HS-5 (cell line): Measurements from ENCODE around the gene EPB41L3.
"Not testable (repeated sequence)": the region's sequence is repeated elsewhere in the genome, so short reads cannot be mapped to it uniquely, and the experiment has no call there.

ENCODE experiments used
- DNase-seq: peaks from one replicate; pipeline ENCODE4 v3.0.0-alpha.2; 2012; ENCODE audit warnings: low read depth

EPB41L3 gene

DNA sequence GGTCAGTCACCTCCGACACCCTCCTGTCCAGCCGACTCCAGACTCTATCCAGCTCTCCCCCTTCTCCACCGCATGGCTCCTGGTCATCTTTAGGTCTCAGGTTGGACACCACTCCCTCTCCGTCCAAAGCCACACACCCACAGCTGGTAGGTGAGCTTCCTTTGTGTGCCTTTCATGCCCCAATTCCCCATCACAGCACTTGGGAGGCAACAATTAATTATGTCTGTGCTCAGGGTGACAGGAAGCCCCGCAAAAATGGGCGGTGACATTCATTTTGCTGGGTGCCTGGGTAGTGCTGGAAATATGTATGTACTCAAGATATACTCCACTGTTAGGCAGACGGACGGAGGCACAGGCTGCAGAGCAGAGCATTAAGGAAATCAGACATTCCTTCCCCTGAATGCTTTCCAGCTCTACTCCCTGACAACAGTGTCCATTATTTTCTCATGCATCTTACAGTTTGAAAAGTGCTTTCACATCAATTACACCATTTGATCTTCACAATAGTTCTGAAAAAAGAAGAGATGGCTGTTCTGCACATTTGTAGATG, 13.1 kb downstream of the EPB41L3 start:
- DNase-seq, result no peak

GRCh38 chr18:5529471-5529870, 14.3 kb downstream of the EPB41L3 start:
- DNase-seq, result no peak

GRCh38 chr18:5527603-5528002, 16.2 kb downstream of the EPB41L3 start:
- peak; percentile 78 for DNase-seq

DNA sequence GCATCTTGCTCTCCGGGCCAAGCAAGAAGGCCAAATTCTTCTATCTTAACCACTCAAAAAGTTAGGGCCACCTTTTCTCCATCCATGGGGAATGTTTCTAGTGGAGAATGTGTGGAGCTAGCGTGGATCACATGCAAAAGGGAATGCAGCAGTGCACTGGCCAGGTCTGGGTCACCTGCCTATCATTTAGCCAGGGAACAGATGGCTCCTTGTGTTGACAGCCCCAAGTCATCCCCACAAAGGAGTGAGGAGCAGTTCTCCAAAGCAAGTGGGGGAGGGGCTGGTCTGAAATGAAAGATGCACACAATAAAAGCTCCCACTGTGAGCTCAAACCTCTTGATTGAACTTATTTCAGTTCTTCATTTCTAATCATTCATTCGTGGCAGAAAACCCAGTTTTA, 19.1 kb downstream of the EPB41L3 start:
- no peak for DNase-seq

DNA sequence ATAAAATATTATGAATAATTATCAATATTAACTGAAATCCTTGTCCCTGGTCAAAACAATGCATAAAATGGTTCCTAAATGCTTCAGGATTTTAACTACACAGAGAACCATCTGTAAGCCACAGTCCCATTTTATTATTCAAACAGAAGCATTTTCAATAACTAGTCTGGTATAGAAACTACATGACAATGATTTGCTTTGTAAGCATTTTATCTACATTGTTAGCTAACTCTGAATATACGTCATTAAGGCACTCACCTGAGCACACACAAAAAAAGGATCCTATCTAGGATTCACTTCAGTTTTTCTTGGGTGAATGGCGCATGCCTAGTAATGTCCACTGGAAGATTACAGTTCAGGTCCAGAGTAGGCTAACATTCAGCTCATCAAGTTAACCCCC, 22.8 kb downstream of the EPB41L3 start:
- DNase-seq, result no peak

DNA sequence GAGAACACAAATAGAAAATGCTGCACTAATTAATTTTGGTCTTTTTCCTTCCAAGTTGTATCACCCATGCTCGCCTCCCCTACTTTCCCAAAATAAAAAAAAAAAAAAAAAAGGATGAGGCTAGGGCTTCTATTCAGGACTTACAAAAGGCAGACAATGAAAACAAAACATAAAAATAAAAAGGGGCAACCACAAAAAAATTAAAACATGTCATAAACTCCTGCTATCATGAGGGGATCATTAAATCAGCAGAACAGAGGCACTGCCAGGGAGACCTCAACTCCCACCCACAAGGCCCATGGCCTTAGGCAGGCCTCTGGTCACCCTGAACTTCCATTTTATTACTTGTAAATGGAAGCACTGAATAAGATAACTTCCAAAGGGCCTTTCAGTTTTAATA, 23.3 kb downstream of the EPB41L3 start:
- no peak for DNase-seq

GRCh38 chr18:5519448-5520298, 24.1 kb downstream of the EPB41L3 start:
- DNase-seq, result no peak

DNA sequence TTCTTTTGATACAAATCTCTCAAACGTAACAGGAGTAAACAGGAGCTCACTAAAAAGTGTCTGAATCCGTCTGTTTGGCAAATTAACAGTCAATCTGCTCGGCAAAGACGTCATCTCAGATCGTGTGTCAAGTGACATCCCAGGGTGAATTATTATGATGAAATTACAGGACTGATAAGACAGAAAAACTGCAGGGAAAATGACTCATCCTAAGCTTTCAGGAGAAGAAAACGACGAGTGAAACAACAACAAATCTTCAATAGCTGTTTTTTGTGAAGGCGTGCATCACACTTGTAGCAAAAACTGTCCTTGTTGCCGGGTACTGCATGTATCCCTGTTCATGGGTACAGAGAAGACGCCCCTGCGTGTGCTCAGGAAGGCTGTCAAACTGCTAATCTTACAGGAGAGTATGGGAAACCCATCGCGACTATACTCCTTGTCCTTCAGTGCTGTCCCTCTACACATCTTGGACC, 24.9 kb downstream of the EPB41L3 start:
- DNase-seq, result no peak

DNA sequence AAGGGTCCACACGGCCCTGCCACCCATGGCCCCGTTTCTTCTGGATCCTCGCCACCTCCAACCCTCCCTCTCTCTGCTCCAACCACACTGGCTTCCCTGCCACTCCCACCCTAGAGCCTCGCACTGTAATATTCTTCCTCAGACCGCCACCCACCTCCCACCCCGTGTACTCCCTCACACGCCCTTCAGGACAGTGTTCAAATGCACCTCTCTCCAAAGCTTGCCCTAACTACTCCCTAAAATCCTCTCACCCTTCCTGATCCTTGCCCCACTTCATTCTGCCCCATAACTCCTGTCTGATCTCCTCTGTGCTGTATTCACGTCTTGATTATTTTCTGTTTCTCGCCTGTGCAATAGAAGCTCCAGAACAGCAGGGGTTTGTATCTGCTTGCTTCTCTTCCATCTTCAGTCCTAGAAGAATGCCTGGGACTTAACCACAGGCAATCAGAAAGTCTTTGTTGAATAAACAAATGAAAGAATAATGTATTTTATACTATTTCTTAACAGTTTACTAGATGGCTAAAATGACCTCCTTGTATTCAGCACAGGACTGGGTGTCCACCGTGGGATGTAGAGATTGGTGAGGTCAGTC, 25.5 kb downstream of the EPB41L3 start:
- DNase-seq, result no peak

DNA sequence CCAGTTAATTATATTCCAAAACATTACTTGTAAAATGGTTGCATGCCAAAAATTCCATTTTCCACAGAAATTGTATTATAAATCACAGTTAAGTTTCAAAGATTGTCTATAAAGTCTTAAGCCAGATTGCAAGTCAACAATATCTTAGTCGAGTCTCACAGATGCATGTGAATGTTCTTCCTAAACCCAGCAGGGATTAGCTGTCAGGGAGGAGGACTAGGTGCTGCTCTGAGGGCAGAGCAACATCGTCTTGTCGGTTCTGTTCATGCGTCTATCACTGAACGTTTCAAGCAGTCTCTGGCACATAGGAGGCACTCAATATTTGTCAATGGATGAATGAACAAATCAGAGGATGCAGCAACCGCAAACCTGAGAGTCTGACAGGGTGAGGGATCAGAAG, 27.0 kb downstream of the EPB41L3 start:
- no peak for DNase-seq

DNA sequence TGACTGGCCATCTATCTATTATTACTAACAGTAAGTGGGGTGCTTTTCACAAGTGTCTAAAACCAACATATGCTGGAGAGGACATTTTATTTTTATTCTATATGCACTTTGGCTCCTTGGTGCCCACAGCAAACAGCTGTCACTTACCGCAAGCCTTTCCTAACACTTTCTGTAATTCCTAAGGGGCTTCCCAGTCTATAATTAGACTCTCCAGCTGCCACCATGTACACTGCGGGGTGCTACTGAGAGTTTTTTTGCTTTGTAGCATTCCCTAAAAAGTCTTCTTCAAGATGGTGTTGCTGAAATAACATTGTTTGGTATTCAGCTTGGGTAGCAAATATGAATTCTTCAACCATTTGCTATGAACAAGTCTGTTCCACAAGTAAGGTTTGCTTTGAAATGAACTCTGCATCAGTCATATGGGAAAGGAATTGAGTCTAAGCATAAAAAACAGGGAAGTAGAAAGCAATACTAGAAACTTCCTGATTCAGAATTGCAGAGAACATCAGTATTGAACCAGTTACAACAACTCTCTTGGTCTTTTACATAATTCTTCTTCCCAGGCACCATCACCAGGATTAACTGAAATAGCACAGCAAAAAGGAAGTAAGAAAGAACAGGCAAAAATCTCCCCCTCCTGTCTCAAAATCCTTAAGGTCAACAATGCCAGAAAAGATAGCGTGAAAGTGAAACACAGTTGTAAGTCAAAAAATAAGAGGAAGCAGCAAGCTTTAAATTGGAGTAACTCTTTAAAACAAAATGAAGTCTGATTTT, 28.6 kb downstream of the EPB41L3 start:
- DNase-seq, result no peak

GRCh38 chr18:5513947-5514346, 29.9 kb downstream of the EPB41L3 start:
- DNase-seq, result no peak

DNA sequence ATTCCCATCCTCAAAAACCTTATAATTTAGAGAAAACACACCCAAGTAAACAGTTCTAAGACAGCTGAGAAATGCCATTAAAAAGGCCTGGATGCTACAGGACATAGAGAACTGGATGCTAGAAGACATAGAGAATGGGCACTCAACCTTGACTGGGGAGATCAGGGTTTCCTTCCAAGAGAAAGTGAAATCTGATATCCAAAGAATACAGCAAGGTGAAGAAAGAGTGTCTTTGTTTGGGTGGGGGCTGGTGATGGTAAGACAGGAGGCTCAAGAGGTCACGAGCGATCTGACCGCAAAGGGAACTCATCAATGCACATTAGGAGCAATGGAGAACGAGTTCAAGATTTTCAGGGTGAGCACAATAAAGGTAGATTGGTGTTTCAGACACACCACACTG, 31.6 kb downstream of the EPB41L3 start:
- no peak for DNase-seq

GRCh38 chr18:5511541-5511940, 32.3 kb downstream of the EPB41L3 start:
- DNase-seq, result not testable (repeated sequence)

- DNase-seq, result no peak
Measured at GRCh38 chr18:5510135-5510846, 33.5 kb downstream of the EPB41L3 start.

GRCh38 chr18:5508821-5509220, 35.0 kb downstream of the EPB41L3 start:
- DNase-seq, result no peak

DNA sequence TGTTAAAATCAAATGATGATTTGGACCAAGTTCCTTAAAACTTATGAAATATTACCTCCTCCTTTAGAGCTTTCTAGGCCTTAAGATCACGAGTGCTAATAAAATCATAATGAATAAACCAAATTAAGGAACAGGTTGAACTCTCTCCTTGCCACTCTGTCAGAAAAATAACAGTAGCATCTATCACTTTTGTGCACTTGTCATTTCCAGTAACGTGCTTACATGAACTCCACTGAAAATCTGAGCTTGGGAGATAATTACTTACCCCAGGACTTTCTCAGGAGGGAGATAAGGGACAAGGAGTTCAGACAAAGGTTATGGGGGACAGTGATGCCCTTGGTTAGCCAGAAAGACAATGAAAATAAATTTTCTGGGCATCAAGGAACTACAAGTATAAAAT, 36.0 kb downstream of the EPB41L3 start:
- no peak for DNase-seq

- DNase-seq, result no peak
Measured at GRCh38 chr18:5506174-5506573, 37.6 kb downstream of the EPB41L3 start.

GRCh38 chr18:5503740-5504139, 40.1 kb downstream of the EPB41L3 start:
- no peak for DNase-seq

GRCh38 chr18:5500158-5500939, 43.4 kb downstream of the EPB41L3 start:
- DNase-seq, result no peak

DNA sequence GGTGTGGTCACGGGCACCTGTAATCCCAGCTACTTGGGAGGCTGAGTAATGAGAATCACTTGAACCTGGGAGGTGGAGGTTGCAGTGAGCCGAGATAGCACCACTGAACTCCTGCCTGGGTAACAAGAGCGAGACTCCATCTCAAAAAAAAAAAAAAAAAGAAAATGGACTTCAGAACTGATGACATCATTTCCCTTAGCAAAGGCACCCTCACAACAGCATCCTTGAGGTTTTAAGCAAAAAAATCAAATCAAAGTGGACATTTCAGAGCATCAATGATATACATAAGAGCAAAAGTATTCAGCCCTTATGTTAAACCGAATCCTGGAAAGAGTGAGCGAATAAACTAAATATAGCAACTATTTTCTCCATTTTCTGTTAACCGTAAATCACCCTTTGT, 45.3 kb downstream of the EPB41L3 start:
- DNase-seq, result no peak
